Measurements from ENCODE around the gene MIGA2.
"Not testable (repeated sequence)": the region's sequence is repeated elsewhere in the genome, so short reads cannot be mapped to it uniquely, and the experiment has no call there.

DNA sequence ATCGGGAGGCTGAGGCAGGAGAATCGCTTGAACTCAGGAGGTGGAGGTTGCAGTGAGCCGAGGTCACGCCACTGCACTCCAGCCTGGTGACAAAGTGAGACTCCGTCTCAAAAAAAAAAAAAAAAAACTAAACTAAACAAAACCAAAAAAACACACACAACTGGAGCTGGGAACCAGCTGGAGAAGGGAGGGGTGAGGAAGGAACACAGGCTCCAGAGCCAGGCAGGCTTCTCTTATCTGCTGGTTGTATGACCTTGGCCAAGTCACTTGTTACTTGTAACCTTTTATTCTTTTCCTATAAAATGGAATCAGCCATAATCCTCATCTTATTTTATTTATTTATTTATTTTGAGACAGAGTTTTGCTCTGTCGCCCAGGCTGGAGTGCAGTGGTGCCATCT lies 32.3 kb upstream of the MIGA2 start:
- TF ChIP-seq EZH2 (IDR thresholded peaks at IDR 0.05; ENCODE audit: insufficient read depth, low read length), result not testable (repeated sequence)
- TF ChIP-seq, protein P1, sequence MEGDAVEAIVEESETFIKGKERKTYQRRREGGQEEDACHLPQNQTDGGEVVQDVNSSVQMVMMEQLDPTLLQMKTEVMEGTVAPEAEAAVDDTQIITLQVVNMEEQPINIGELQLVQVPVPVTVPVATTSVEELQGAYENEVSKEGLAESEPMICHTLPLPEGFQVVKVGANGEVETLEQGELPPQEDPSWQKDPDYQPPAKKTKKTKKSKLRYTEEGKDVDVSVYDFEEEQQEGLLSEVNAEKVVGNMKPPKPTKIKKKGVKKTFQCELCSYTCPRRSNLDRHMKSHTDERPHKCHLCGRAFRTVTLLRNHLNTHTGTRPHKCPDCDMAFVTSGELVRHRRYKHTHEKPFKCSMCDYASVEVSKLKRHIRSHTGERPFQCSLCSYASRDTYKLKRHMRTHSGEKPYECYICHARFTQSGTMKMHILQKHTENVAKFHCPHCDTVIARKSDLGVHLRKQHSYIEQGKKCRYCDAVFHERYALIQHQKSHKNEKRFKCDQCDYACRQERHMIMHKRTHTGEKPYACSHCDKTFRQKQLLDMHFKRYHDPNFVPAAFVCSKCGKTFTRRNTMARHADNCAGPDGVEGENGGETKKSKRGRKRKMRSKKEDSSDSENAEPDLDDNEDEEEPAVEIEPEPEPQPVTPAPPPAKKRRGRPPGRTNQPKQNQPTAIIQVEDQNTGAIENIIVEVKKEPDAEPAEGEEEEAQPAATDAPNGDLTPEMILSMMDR (IDR thresholded peaks at IDR 0.05; ENCODE audit: insufficient read depth, low read depth, low read length), result not testable (repeated sequence)

Measured in astrocyte (in vitro differentiated cells and primary cell).